ENCODE measurements around the gene SLC2A3. TPM values are rescaled to one million over a fixed set of nuclear protein-coding genes. Genes with fewer than 3 reads are reported as not detected.
A peak's percentile ranks its signal among the peaks of the same experiment; 100 is the strongest.

SLC2A3 gene
- total and polyA plus RNA-seq, 9 of the 15 experiments (the other 6 are each of a cell fraction or from before 2014, with no cell fraction given) = 67.3 to 491 (median 104) TPM

DNA sequence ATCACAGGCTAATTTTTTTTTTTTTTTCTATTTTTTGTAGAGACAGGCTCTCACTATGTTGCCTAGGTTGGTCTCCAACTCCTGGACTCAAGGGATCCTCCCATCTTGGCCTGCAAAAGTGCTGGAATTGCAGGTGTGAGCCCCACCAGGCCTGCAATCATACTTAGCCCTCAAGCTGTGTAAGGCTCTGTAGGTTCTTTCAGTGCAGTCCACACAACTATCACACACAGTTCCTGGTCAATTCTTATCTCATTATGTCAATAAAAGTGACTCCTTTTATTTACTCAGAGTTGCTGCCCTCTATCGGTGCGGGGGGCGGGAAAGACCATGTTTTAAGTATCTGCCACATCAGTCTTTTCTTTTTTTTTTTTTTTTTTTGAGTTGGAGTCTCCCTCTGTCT, 29.0 kb downstream of the SLC2A3 start (continued):
- TF ChIP-seq, protein P1, sequence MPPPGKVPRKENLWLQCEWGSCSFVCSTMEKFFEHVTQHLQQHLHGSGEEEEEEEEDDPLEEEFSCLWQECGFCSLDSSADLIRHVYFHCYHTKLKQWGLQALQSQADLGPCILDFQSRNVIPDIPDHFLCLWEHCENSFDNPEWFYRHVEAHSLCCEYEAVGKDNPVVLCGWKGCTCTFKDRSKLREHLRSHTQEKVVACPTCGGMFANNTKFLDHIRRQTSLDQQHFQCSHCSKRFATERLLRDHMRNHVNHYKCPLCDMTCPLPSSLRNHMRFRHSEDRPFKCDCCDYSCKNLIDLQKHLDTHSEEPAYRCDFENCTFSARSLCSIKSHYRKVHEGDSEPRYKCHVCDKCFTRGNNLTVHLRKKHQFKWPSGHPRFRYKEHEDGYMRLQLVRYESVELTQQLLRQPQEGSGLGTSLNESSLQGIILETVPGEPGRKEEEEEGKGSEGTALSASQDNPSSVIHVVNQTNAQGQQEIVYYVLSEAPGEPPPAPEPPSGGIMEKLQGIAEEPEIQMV (tag; conservative IDR thresholded peaks at IDR 0.05; ENCODE audit: low read depth) = no peak
- peak; percentile 93 to 96 for TF ChIP-seq FOXA3 (CRISPR knock-in tag; conservative IDR thresholded peaks at IDR 0.05 in 1 of 2, IDR thresholded peaks at IDR 0.05 in 1 of 2)
- no peak for TF ChIP-seq CAMTA2 (CRISPR knock-in tag; conservative IDR thresholded peaks at IDR 0.05)
- TF ChIP-seq SRSF3 (IDR thresholded peaks at IDR 0.05; ENCODE audit: insufficient read depth, low read length) = no peak
- TF ChIP-seq NBN (IDR thresholded peaks at IDR 0.05; ENCODE audit: low read depth) = peak; percentile 56; the same call in 1 of the 2 replicates
- no peak for TF ChIP-seq POLR2H (tag; IDR thresholded peaks at IDR 0.05; ENCODE audit: low read depth)
- no peak for TF ChIP-seq SMARCB1 (IDR thresholded peaks at IDR 0.05; ENCODE audit: insufficient read length, low read depth)
- TF ChIP-seq COPS2 (conservative IDR thresholded peaks at IDR 0.05) = no peak
- peak; percentile 53; the same call in 1 of the 2 replicates for TF ChIP-seq ZEB2 (IDR thresholded peaks at IDR 0.05)
- no peak for TF ChIP-seq ZC3H8 (IDR thresholded peaks at IDR 0.05)
- TF ChIP-seq ZNF551 (CRISPR knock-in tag; IDR thresholded peaks at IDR 0.05) = no peak
- TF ChIP-seq, protein P2, sequence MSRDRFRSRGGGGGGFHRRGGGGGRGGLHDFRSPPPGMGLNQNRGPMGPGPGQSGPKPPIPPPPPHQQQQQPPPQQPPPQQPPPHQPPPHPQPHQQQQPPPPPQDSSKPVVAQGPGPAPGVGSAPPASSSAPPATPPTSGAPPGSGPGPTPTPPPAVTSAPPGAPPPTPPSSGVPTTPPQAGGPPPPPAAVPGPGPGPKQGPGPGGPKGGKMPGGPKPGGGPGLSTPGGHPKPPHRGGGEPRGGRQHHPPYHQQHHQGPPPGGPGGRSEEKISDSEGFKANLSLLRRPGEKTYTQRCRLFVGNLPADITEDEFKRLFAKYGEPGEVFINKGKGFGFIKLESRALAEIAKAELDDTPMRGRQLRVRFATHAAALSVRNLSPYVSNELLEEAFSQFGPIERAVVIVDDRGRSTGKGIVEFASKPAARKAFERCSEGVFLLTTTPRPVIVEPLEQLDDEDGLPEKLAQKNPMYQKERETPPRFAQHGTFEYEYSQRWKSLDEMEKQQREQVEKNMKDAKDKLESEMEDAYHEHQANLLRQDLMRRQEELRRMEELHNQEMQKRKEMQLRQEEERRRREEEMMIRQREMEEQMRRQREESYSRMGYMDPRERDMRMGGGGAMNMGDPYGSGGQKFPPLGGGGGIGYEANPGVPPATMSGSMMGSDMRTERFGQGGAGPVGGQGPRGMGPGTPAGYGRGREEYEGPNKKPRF (IDR thresholded peaks at IDR 0.05; ENCODE audit: low read depth, low read length) = no peak
- no peak for TF ChIP-seq NELFE (IDR thresholded peaks at IDR 0.05; ENCODE audit: insufficient read depth, insufficient read length)
- TF ChIP-seq MEIS2 (IDR thresholded peaks at IDR 0.05; ENCODE audit: partially characterized antibody) = peak; percentile 40
- TF ChIP-seq, protein P3, sequence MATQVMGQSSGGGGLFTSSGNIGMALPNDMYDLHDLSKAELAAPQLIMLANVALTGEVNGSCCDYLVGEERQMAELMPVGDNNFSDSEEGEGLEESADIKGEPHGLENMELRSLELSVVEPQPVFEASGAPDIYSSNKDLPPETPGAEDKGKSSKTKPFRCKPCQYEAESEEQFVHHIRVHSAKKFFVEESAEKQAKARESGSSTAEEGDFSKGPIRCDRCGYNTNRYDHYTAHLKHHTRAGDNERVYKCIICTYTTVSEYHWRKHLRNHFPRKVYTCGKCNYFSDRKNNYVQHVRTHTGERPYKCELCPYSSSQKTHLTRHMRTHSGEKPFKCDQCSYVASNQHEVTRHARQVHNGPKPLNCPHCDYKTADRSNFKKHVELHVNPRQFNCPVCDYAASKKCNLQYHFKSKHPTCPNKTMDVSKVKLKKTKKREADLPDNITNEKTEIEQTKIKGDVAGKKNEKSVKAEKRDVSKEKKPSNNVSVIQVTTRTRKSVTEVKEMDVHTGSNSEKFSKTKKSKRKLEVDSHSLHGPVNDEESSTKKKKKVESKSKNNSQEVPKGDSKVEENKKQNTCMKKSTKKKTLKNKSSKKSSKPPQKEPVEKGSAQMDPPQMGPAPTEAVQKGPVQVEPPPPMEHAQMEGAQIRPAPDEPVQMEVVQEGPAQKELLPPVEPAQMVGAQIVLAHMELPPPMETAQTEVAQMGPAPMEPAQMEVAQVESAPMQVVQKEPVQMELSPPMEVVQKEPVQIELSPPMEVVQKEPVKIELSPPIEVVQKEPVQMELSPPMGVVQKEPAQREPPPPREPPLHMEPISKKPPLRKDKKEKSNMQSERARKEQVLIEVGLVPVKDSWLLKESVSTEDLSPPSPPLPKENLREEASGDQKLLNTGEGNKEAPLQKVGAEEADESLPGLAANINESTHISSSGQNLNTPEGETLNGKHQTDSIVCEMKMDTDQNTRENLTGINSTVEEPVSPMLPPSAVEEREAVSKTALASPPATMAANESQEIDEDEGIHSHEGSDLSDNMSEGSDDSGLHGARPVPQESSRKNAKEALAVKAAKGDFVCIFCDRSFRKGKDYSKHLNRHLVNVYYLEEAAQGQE (IDR thresholded peaks at IDR 0.05; ENCODE audit: borderline replicate concordance) = peak; percentile 52; the same call in 1 of the 2 replicates
- TF ChIP-seq, protein P3 (CRISPR knock-in tag; IDR thresholded peaks at IDR 0.05; ENCODE audit: low read depth) = no peak

Measured in K562 (cell line).